Adrenal gland (tissue), 5 donors: ENCODE results near the gene ATP23.

Source experiments
- POLR2A ChIP-seq, 2 donors: fragments of 450-650 bp; IDR thresholded peaks; one replicate each; pipeline ENCODE4 v1.6.1; 2017; ENCODE audit warnings: antibody characterized with exemption in 2 of 2, mild to moderate bottlenecking in 2 of 2, moderate library complexity in 1 of 2
- TF ChIP-seq, protein P1 (sequence below), 6 experiments: fragments of 450-650 bp in 4 of 6; fragments of 200-600 bp in 2 of 6; sonication (generic) in 1 of 6; IDR thresholded peaks; 1 replicate in 5 of 6; 2 replicates in 1 of 6; pipeline versions ENCODE4 v1.5.1 to v1.8.0; 2016 to 2021; ENCODE audit warnings: antibody characterized with exemption in 6 of 6, mild to moderate bottlenecking in 2 of 6, moderate library complexity in 1 of 6
- donor health status: DM: no; HTN: no; CAD: no.

DNA sequence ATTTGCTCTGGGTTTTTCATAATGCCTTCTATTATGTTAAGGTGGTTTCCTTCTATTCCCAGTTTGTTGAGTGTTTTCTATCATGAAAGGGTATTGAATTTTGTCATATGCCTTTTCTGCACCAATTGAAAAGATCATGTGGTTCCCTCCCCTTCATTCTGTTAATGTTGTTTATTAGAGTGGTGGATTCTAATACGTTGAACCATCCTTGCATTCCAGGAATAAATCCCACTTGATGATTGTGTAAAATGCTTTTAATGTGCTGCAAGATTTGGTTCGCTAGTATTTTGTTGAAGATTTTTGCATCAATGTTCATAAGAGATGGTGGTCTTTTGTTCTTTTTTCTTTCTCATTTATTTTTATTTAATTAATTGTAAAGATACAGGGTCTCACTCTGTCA, 55.2 kb downstream of the ATP23 start:
- TF ChIP-seq, protein P1, sequence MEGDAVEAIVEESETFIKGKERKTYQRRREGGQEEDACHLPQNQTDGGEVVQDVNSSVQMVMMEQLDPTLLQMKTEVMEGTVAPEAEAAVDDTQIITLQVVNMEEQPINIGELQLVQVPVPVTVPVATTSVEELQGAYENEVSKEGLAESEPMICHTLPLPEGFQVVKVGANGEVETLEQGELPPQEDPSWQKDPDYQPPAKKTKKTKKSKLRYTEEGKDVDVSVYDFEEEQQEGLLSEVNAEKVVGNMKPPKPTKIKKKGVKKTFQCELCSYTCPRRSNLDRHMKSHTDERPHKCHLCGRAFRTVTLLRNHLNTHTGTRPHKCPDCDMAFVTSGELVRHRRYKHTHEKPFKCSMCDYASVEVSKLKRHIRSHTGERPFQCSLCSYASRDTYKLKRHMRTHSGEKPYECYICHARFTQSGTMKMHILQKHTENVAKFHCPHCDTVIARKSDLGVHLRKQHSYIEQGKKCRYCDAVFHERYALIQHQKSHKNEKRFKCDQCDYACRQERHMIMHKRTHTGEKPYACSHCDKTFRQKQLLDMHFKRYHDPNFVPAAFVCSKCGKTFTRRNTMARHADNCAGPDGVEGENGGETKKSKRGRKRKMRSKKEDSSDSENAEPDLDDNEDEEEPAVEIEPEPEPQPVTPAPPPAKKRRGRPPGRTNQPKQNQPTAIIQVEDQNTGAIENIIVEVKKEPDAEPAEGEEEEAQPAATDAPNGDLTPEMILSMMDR (IDR thresholded peaks at IDR 0.05) = no peak
- TF ChIP-seq POLR2A (IDR thresholded peaks at IDR 0.05) = no peak
